ENCODE data around the gene RPS8. TPM values are rescaled to one million over a fixed set of nuclear protein-coding genes. Genes with fewer than 3 reads are reported as not detected.
"Not testable (repeated sequence)": the region's sequence is repeated elsewhere in the genome, so short reads cannot be mapped to it uniquely, and the experiment has no call there.

The RPS8 gene
- total RNA-seq, 4 donors from 2014 or later = 505 to 1,630 (median 1,282) TPM

- Histone ChIP-seq H3K27me3 (no peaks in the 10 kb centered on the region), H3K36me3 (peaks cover 0 to 6% (median 0%) of the 10 kb centered on the region in 4 donors), H3K9me3 (no peaks in the 10 kb centered on the region), H3K4me1 (peaks cover 39 to 70% (median 53%) of the 10 kb centered on the region in 4 donors), H3K27ac (peak overlapping the region; percentile 92 to 96 (median 94)), H3K4me3 (peak overlapping the region in 3 of 4 donors; percentile 3 to 26 (median 4))
- intact Hi-C loops (cut with DNase I; ENCODE audit: low total_unique reads) (no loop called here), in situ Hi-C loops (cut with MboI; ENCODE audit: low pct_ligation_motif_present in 1 of 4, low pct_unique_long_range_greater_than_20kb in 1 of 4, low sequenced_read_pairs in 3 of 4) (no loop called here)
- peak; percentile 68 for DNase-seq
- peak; percentile 46 for TF ChIP-seq POLR2A (IDR thresholded peaks at IDR 0.05)
- peak in 2 of 5 experiments; percentile 8 to 15 for TF ChIP-seq CTCF (IDR thresholded peaks at IDR 0.05)
- TF ChIP-seq POLR2AphosphoS5 (IDR thresholded peaks at IDR 0.05) = peak in 1 of 3 donors; percentile 40
- no peak for TF ChIP-seq EP300 (IDR thresholded peaks at IDR 0.05; ENCODE audit: low read depth)
- 26 to 40% methylated on average over 1 to 6 of the region's 6 CpGs for WGBS, 2 donors (ENCODE audit: low coverage in 1 of 2)
These were observed 33.9 kb downstream of the RPS8 start for GRCh38 chr1:44808938-44809917.

- intact Hi-C loops (cut with DNase I; ENCODE audit: low total_unique reads) = no loop called here
- H3K27ac ChIP-seq = peak overlapping the region; percentile 92 to 96 (median 94)
- H3K4me3 ChIP-seq = no peak overlapping the region
- peak; percentile 31 for DNase-seq
- no peaks in the 10 kb centered on the region for H3K9me3 ChIP-seq
- H3K36me3 ChIP-seq = peaks cover 0 to 6% (median 0%) of the 10 kb centered on the region in 4 donors
- 50 to 55% methylated on average over 1 to 11 of the region's 12 CpGs for WGBS, 2 donors (ENCODE audit: low coverage in 1 of 2)
- TF ChIP-seq POLR2AphosphoS5 (IDR thresholded peaks at IDR 0.05) = no peak
- no peak for TF ChIP-seq CTCF (IDR thresholded peaks at IDR 0.05)
- H3K27me3 ChIP-seq = no peaks in the 10 kb centered on the region
- peaks cover 39 to 75% (median 53%) of the 10 kb centered on the region in 4 donors for H3K4me1 ChIP-seq
- in situ Hi-C loops (cut with MboI; ENCODE audit: low pct_ligation_motif_present in 1 of 4, low pct_unique_long_range_greater_than_20kb in 1 of 4, low sequenced_read_pairs in 3 of 4) = no loop called here
These were observed 34.9 kb downstream of the RPS8 start for GRCh38 chr1:44810101-44810761.

DNA sequence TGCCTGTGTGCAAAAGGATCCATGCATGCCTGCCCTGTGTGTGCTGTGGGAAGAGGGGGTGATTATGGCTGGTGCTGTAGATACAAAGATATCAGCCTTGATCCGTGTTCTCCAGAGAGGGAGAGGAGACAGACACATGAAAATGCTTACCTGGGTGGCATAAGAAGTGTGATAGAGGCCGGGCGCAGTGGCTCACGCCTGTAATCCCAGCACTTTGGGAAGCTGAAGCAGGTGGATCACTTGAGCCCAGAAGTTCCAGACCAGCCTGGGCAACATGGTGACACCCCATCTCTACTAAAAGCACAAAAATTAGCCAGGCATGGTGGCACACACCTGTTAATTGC lies 35.4 kb downstream of the RPS8 start:
- intact Hi-C loops (cut with DNase I; ENCODE audit: low total_unique reads); H3K36me3 ChIP-seq; DNase-seq; in situ Hi-C loops (cut with MboI; ENCODE audit: low pct_ligation_motif_present in 1 of 4, low pct_unique_long_range_greater_than_20kb in 1 of 4, low sequenced_read_pairs in 3 of 4); H3K27me3 ChIP-seq; H3K4me3 ChIP-seq; H3K9me3 ChIP-seq: not testable (repeated sequence)
- WGBS, 2 donors (ENCODE audit: low coverage in 1 of 2) = 86 to 93% methylated on average over 3 to 4 of the region's 4 CpGs
- peak overlapping the region; percentile 92 to 96 (median 94) for H3K27ac ChIP-seq
- H3K4me1 ChIP-seq = peaks cover 39 to 75% (median 53%) of the 10 kb centered on the region in 4 donors

DNA sequence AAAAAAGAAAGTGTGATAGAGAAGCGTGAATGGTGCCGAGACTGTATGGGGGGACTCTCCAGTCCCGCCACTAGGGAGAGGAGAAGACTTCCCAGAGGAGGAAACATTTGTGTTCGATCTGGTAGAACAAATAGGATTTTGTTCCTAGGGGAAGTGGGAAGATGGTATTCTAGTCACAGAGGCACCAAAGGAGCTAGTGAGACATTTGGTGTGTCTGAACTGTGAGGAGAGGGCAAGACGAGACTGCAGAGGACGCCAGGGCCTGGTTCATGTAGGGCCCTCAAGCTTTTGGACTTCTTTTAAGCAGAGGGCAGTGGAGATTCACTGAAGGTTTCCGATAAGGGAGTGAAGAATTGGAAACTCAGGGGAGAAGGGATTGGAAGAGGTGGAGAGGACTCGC lies 35.9 kb downstream of the RPS8 start:
- no peak for DNase-seq
- H3K4me1 ChIP-seq = peaks cover 38 to 70% (median 50%) of the 10 kb centered on the region in 4 donors
- no peaks in the 10 kb centered on the region for H3K27me3 ChIP-seq
- 78 to 95% methylated on average over 3 to 8 of the region's 8 CpGs for WGBS, 2 donors (ENCODE audit: low coverage in 1 of 2)
- no peak overlapping the region for H3K4me3 ChIP-seq
- TF ChIP-seq CTCF (IDR thresholded peaks at IDR 0.05) (no peak), POLR2A (IDR thresholded peaks at IDR 0.05) (no peak), POLR2AphosphoS5 (IDR thresholded peaks at IDR 0.05) (no peak), EP300 (IDR thresholded peaks at IDR 0.05; ENCODE audit: low read depth) (no peak)
- H3K27ac ChIP-seq = peak overlapping the region; percentile 10 to 96 (median 94)
- H3K9me3 ChIP-seq = no peaks in the 10 kb centered on the region
- intact Hi-C loops (cut with DNase I; ENCODE audit: low total_unique reads) (no loop called here), in situ Hi-C loops (cut with MboI; ENCODE audit: low pct_ligation_motif_present in 1 of 4, low pct_unique_long_range_greater_than_20kb in 1 of 4, low sequenced_read_pairs in 3 of 4) (no loop called here)
- no peaks in the 10 kb centered on the region for H3K36me3 ChIP-seq
